HT1080 (cell line): Measurements from ENCODE around the gene ABCC11. TPM values are rescaled to one million over a fixed set of nuclear protein-coding genes. Genes with fewer than 3 reads are reported as not detected.
"Not testable (repeated sequence)": the region's sequence is repeated elsewhere in the genome, so short reads cannot be mapped to it uniquely, and the experiment has no call there.

Experiments
- DNase-seq: peaks from one replicate; pipeline ENCODE4 v3.0.0-alpha.2; 2015; ENCODE audit warnings: low read depth
- total RNA-seq: library from RNA; depleted of rRNA; stranded (reverse); fragments of >200 nt; shearing (Covaris generic); gene quantifications from 2 replicates; pipeline ENCODE4 v1.2.3, GENCODE V29; 2014

ABCC11 gene
- total RNA-seq, 1 experiment from 2014 or later, result not detected

- DNase-seq, result no peak
These were observed 43.1 kb downstream of the ABCC11 start for GRCh38 chr16:48203974-48204824.

GRCh38 chr16:48201515-48202201 lies 45.7 kb downstream of the ABCC11 start:
- no peak for DNase-seq

GRCh38 chr16:48197294-48197693 lies 50.0 kb downstream of the ABCC11 start:
- DNase-seq, result no peak

DNA sequence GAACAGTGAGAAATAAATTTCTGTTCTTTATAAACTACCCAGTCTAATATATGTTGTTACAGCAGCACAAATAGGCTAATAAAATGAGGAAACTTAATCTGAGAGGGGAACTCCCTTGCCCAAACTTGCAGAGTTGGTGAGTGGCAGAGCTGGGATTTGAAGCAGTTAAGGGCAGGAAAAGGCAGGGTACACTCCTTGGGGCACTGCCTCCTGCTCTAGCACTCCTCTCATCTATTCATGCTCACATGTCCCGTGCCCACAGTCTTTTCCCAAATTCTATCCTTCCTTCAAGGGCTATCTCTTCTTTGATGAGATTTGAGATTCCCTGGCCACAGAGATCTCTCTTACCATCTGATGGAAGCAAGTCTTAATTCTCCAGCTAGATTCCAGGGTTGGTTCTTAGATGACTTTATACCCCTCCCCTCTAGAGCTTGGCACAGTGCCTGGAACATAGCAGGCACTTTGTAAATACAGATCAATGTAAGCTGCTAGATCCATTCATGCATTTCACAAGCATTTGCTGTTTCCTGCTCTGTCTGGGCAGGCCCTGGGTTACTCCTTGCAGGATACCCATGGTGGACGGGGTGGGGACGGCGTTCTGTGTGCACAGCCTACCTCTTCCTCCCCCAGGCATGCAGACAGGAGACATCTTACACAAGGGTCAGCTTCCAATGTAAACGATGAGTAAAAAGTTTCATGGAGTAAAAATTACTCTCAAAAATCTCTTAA lies 52.3 kb downstream of the ABCC11 start:
- DNase-seq, result peak; percentile 41

DNA sequence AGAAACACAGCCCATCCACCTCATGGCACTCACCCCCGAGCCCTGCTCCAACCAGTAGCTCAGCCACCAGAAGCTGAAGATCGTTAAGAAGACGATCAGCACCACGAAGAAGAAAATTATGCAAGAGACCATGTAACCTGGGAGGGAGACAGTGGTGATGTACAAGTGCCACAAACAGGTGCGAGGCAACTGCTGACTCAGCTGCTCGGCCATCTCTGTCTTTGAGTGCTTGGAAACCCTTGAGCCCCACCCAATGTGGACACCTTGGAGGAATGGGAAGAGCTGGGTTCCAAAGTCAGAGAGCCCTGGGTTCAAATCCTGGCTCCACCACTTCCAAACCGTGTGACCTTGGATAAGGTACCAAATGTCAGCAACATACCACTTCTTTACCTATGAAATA lies 53.5 kb downstream of the ABCC11 start:
- no peak for DNase-seq

GRCh38 chr16:48188449-48189102 lies 58.8 kb downstream of the ABCC11 start:
- no peak for DNase-seq

DNA sequence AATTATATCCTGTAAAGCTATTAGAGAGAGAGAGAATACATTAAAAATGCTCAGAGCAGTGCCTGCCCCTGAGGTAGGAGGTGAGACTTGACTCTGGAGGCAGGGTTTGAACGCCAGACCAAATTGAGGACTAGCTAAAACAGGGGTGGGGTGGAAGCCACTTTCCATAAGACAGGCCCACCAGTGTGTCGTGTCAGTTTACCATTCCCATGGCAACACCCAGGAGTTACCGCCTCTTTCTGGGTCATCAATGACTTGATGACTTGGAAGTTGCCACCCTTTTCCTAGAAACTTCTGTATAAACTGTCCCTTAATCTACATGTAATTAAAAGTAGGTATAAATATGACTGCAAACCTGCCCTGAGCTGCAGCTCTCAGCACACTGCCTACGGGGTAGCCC lies 59.6 kb downstream of the ABCC11 start:
- no peak for DNase-seq

GRCh38 chr16:48184681-48185080 lies 62.7 kb downstream of the ABCC11 start:
- no peak for DNase-seq

DNA sequence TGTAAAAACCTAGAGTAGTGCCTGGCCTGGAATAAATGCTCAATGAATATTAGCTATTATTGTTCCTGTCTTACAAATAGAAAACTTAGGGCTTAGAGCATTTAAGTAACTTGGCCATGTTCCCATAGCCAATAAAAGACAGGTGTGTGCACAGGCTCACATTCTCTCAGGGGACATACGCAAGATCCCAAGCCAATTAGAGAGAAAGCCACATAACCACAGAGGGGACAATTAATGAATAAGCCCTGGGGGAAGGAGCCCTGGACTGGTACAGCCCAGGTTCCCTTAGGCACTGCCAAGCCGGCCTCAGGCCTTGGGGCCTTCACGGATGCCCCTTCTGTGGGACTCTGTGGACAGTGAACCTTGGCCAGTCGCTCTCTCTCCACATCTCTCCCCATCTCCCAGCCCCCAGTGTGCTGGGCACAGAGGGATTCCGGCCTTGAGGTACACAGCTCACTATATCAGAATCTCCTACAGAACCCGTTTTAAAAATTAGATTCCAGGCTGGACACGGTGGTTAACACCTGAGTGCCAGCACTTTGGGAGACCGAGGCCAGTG lies 64.3 kb downstream of the ABCC11 start:
- no peak for DNase-seq

GRCh38 chr16:48181746-48182520 lies 65.4 kb downstream of the ABCC11 start:
- not testable (repeated sequence) for DNase-seq

GRCh38 chr16:48180868-48181480 lies 66.4 kb downstream of the ABCC11 start:
- no peak for DNase-seq

DNA sequence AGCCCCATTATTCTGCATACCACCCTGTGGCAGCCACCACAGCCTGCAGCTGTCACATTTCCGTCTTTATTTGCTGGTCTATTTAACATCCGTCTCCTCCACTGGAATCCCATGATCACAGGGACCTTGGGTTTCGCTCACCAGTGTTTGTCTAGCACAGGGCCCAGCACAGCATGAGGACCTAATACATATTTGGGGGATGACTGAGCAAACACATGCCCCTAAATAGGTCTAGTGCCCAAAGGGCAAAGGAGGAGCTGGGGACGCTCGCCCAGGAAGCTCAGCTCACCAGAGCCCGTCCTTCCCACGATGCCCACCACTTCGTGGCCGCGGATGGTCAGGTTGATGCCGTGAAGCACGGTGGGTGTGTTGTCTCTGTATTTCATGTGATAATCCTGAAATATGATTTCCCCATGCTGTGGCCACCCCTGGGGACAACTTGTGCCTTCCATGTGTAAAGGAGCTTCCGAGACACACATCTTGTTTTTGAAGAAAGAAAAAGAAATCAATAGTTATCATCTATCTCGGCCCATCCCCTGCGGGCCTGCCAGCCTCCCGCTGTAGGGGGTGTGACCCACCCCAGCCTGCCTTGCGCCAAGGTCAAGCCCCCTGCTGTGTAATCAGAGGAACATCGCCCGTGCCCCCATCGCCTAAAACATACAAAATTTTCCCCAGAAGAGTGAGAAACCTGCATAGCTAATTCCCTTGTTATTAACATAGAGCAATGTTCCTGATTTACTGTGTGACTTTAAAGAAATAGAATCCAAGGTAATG lies 70.5 kb downstream of the ABCC11 start:
- DNase-seq, result no peak

DNA sequence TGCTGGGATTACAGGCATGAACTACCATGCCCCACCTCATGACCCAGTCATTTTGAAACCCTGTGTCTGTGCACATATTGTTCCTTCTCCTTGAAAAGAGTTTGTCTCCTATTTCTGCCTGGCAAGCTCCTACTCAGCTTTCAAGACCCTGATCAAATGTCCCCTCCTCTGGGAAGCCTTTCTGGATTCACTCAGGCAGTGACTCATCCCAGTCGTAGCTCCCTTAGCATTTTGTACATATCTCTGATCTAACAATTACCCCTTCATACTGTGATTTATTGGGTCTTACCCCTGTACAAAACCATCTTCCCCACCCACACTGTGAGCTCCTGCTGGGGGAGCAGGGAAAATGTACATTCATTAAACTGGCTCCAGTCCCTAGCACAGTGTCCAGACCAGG lies 73.5 kb downstream of the ABCC11 start:
- DNase-seq, result no peak

DNA sequence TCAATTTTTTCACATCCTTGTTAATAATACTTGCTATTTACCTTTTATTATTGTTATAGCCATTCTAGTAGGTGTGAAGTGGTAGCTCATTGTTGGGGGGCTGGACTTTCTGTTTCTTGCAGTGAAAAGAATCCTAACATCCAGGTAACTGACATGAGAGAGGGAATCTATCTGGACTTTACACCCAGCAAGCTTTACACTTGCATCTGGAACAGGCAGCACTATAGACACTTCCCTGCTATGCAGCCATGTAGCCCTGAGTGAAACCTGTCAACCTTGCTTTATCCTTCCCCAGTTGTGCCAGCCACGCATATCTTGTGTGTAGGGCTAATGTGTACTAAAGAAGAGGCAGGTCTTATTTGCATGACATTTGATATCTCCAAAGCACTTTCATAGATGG lies 74.7 kb downstream of the ABCC11 start:
- no peak for DNase-seq

DNA sequence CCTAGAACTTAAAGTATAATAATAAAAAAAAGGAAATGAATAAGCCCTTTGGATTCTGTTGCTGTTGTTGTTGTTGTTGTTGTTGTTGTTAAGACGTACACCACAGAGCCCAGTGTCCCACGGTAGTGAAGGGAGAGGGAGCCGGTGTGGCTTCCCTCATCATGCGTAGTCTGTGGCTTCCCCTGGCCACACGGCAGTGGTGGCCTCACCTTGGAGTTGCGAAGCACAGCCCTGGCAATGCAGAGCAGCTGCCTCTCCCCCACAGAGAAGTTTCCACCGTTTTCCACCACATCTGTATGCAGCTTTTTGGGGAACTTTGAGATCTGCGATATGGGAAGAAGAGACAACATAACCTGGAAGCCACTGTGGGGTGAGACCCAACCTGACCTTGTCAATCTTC lies 77.4 kb downstream of the ABCC11 start:
- DNase-seq, result no peak

DNA sequence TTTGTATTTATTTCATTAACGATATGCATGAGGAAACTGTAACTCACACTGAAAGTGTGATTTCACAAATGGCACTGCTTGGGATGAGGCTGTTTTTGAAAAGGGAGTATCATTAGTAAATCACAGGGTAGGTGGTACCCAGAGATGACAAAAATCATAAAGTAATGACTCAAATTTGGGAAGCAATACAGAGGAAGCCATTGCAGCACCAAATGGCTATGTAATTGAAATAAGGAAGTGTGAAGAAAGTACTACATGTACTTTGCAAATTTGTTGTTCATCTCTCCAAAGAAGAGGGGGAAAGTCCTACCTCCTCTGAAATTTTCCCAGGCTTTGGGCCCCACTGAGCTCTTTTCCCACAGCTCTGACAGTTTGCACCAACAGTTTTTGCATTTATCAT lies 79.3 kb downstream of the ABCC11 start:
- DNase-seq, result no peak

DNA sequence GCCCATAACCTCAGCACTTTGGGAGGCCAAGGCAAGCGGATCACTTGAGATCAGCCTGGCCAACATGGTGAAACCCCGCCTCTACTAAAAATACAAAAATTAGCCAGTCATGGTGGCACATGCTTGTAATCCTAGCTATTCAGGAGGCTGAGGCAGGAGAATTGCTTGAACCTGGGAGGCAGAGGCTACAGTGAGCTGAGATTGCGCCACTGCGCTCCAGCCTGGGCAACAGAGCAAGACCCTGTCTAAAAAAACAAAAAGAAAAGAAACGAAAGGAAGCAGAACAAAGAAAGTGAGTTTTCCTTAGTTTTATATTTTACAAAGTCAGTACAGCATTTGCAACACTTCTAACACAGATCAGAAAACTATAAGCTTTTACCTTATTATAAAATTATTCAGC lies 80.7 kb downstream of the ABCC11 start:
- not testable (repeated sequence) for DNase-seq

GRCh38 chr16:48165961-48166578 lies 81.3 kb downstream of the ABCC11 start:
- no peak for DNase-seq
